Measurements from ENCODE around the gene PPID.
"Not testable (repeated sequence)": the region's sequence is repeated elsewhere in the genome, so short reads cannot be mapped to it uniquely, and the experiment has no call there.

PPID gene

DNA sequence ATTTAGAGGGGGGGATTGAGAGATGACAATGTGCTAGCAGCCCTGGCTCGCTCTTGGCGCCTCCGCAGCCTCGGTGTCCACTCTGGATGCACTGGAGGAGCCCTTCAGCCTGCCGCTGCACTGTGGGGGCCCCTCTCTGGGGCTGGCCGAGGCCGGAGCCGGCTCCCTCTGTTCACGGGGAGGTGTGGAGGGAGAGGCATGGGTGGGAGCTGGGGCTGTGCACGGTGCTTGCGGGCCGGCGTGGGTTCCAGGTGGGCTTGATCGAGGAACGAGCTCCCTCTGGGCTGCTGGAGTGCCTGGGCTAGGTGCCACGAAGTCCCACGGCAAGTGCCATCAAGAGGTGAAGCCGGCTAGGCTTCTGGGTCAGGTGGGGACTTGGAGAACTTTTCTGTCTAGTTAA, 58.4 kb downstream of the PPID start:
- no peak for DNase-seq

GRCh38 chr4:158663707-158664625, 59.2 kb downstream of the PPID start:
- DNase-seq, result not testable (repeated sequence)

DNA sequence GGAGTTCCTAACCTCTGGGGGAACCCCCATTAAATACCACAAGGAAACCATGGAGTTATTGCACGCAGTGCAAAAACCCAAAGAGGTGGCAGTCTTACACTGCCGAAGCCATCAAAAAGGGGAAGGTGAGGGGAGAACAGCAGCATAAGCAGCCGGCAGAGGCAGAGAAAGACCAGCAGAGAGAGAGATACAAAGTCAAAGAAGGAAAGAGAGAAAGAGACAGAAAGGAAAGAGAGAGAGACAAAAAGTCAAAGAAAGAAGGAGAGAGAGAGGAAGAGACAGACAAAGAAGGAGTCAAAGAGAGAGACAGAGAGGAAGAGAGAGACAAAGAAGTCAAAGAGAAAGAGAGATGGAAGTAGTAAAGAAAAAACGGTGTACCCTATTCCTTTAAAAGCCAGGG, 59.9 kb downstream of the PPID start:
- not testable (repeated sequence) for DNase-seq

Data from central memory CD4-positive, alpha-beta T cell (primary cell).